HepG2 (cell line): ENCODE results near the gene TRMT6. TPM values are rescaled to one million over a fixed set of nuclear protein-coding genes. Genes with fewer than 3 reads are reported as not detected.

Source experiments
- ARHGAP35 ChIP-seq: sonication (generic); formaldehyde crosslinking; IDR thresholded peaks from 2 replicates; pipeline ENCODE4 v1.9.0; 2022; ENCODE audit warnings: mild to moderate bottlenecking, inconsistent platforms, moderate library complexity, missing genetic modification reagents, borderline replicate concordance
- ARNT2 ChIP-seq: sonication (generic); formaldehyde crosslinking; IDR thresholded peaks from 2 replicates; pipeline ENCODE4 v1.8.0; 2022; ENCODE audit warnings: mild to moderate bottlenecking, low read depth, missing genetic modification reagents, moderate library complexity
- CBFB ChIP-seq: sonication (generic); formaldehyde crosslinking; IDR thresholded peaks from 2 replicates; pipeline ENCODE4 v1.4.0; 2020; ENCODE audit warnings: missing genetic modification reagents
- GABPA ChIP-seq, 2 experiments: IDR thresholded peaks; 2 replicates each; pipeline ENCODE4 v1.6.1; 2011 to 2016; ENCODE audit warnings: low read depth in 2 of 2, low read length in 1 of 2, missing biosample characterization in 1 of 2, missing genetic modification characterization in 1 of 2
- KAT2B ChIP-seq: fragments of 150-350 bp; IDR thresholded peaks from 2 replicates; pipeline ENCODE4 v1.6.1; 2014; ENCODE audit warnings: low read depth, low read length, borderline replicate concordance
- KDM5B ChIP-seq: sonication (generic); formaldehyde crosslinking; IDR thresholded peaks from 2 replicates; pipeline ENCODE4 v1.4.0; 2020; ENCODE audit warnings: missing genetic modification reagents, mild to moderate bottlenecking, borderline replicate concordance
- REST ChIP-seq, 2 experiments: IDR thresholded peaks; 2 replicates each; pipeline ENCODE4 v1.6.1; 2011 to 2012; ENCODE audit warnings: low read length in 2 of 2, borderline replicate concordance in 1 of 2, low read depth in 1 of 2, mild to moderate bottlenecking in 1 of 2, moderate library complexity in 1 of 2
- SP140L ChIP-seq: sonication (generic); formaldehyde crosslinking; IDR thresholded peaks from 2 replicates; pipeline ENCODE4 v1.4.0; 2020; ENCODE audit warnings: missing genetic modification reagents, borderline replicate concordance
- TARDBP ChIP-seq: sonication (generic); formaldehyde crosslinking; IDR thresholded peaks from 2 replicates; pipeline ENCODE4 v1.8.0; 2022; ENCODE audit warnings: mild to moderate bottlenecking, missing genetic modification reagents
- THYN1 ChIP-seq: sonication (generic); formaldehyde crosslinking; IDR thresholded peaks from 2 replicates; pipeline ENCODE4 v1.8.1; 2023; ENCODE audit warnings: low read depth, mild to moderate bottlenecking, moderate library complexity, missing genetic modification reagents, borderline replicate concordance
- YEATS2 ChIP-seq: sonication (generic); formaldehyde crosslinking; IDR thresholded peaks from 2 replicates; pipeline ENCODE4 v1.4.0; 2020; ENCODE audit warnings: missing genetic modification reagents, borderline replicate concordance
- ZMAT3 ChIP-seq: sonication (generic); formaldehyde crosslinking; conservative IDR thresholded peaks from 2 replicates; pipeline ENCODE4 v1.7.0; 2021; ENCODE audit warnings: missing genetic modification reagents
- ZNF264 ChIP-seq: sonication (generic); formaldehyde crosslinking; IDR thresholded peaks from 2 replicates; pipeline ENCODE4 v1.4.0; 2020; ENCODE audit warnings: missing genetic modification reagents
- ZNF318 ChIP-seq: sonication (generic); formaldehyde crosslinking; IDR thresholded peaks from 2 replicates; pipeline ENCODE4 v1.4.0; 2020; ENCODE audit warnings: mild to moderate bottlenecking, missing genetic modification reagents
- ZNF510 ChIP-seq: sonication (generic); formaldehyde crosslinking; IDR thresholded peaks from 2 replicates; pipeline ENCODE4 v1.4.0; 2020; ENCODE audit warnings: low read depth, mild to moderate bottlenecking, missing genetic modification reagents
- ZNF530 ChIP-seq: sonication (generic); formaldehyde crosslinking; IDR thresholded peaks from 2 replicates; pipeline ENCODE4 v1.5.0; 2020; ENCODE audit warnings: low read depth, mild to moderate bottlenecking, missing genetic modification reagents
- ZNF777 ChIP-seq: sonication (generic); formaldehyde crosslinking; IDR thresholded peaks from 2 replicates; pipeline ENCODE4 v1.4.0; 2020; ENCODE audit warnings: missing genetic modification reagents
- polyA plus RNA-seq, 8 experiments: library from polyadenylated mRNA; depleted of rRNA in 3 of 8; stranded (reverse) in 7 of 8; unstranded in 1 of 8; fragments of >200 nt; fragmentation: Illumina TruSeq in 4 of 8; extraction: Trizol in 4 of 8; gene quantifications; 2 replicates each; pipeline versions ENCODE4 v1.2.1 to v1.2.3, GENCODE V29; 2011 to 2016; ENCODE audit warnings: low read depth in 4 of 8, missing spikeins in 1 of 8, mixed read lengths in 1 of 8; ENCODE audit not compliant: insufficient read depth in 1 of 8
- total RNA-seq, 5 experiments: library from RNA; depleted of rRNA; stranded (reverse); fragments of >200 nt; fragmentation: Illumina TruSeq; extraction: Trizol; gene quantifications; 2 replicates each; pipeline ENCODE4 v1.2.3, GENCODE V29; 2016; ENCODE audit warnings: low read depth in 1 of 5

TRMT6 gene
- total and polyA plus RNA-seq, 2 of the 13 experiments (the other 11 are each of a cell fraction or from before 2014, with no cell fraction given): 10.5 to 37.8 TPM

- TF ChIP-seq ZNF318 (CRISPR knock-in tag) (no peak; the same call in 1 of the 2 replicates), REST (IDR thresholded peaks at IDR 0.05; ENCODE audit: borderline replicate concordance in 1 of 2, low read depth in 1 of 2, low read length in 2 of 2) (peak in 1 of 2 experiments; percentile 4; a peak in 1 of 4 replicates), ZNF510 (CRISPR knock-in tag) (peak; percentile 96), CBFB (CRISPR knock-in tag) (peak; percentile 97), TARDBP (CRISPR knock-in tag) (peak; percentile 97), ARHGAP35 (CRISPR knock-in tag) (peak; percentile 98), KAT2B (no peak), YEATS2 (CRISPR knock-in tag) (peak; percentile 100), SP140L (CRISPR knock-in tag) (peak; percentile 80; the same call in 1 of the 2 replicates), ZNF264 (CRISPR knock-in tag) (peak; percentile 54; the same call in 1 of the 2 replicates), KDM5B (CRISPR knock-in tag) (peak; percentile 99), GABPA (IDR thresholded peaks at IDR 0.05; ENCODE audit: low read depth, low read length) (peak; percentile 96), GABPA (CRISPR knock-in tag; IDR thresholded peaks at IDR 0.05; ENCODE audit: low read depth) (peak; percentile 99), ZNF530 (CRISPR knock-in tag) (no peak), ZMAT3 (CRISPR knock-in tag) (peak; percentile 96), THYN1 (CRISPR knock-in tag) (no peak), ARNT2 (peak; percentile 97), ZNF777 (CRISPR knock-in tag) (peak; percentile 73; the same call in 1 of the 2 replicates)
These were observed at the start of gene TRMT6, which contains the start of gene MCM8 (continued) for GRCh38 chr20:5950271-5951031.
